Spinal cord (tissue), 10 donors: ENCODE results near the gene MRGPRD. TPM values are rescaled to one million over a fixed set of nuclear protein-coding genes. Genes with fewer than 3 reads are reported as not detected.

Experiments
- DNase-seq, 6 donors: peaks; one replicate each; pipeline versions ENCODE4 v3.0.0 to v3.0.0-alpha.2; 2013 to 2015; ENCODE audit warnings: low spot score in 6 of 6, low read depth in 4 of 6
- H3K27ac ChIP-seq: one replicate; pipeline ENCODE4 v1.5.1; 2013; ENCODE audit warnings: low read depth, low read length, control low read depth
- H3K27me3 ChIP-seq: one replicate; pipeline ENCODE4 v1.6.1; 2013; ENCODE audit warnings: low read length; ENCODE audit not compliant: control insufficient read depth, insufficient read depth
- H3K36me3 ChIP-seq: one replicate; pipeline ENCODE4 v1.6.1; 2013; ENCODE audit warnings: low read length; ENCODE audit not compliant: control insufficient read depth, insufficient read depth
- H3K4me1 ChIP-seq: one replicate; pipeline ENCODE4 v1.6.1; 2013; ENCODE audit warnings: low read length; ENCODE audit not compliant: control insufficient read depth, insufficient read depth
- H3K4me3 ChIP-seq: one replicate; pipeline ENCODE4 v1.5.1; 2013; ENCODE audit warnings: low read depth, low read length, control low read depth
- H3K9me3 ChIP-seq: one replicate; pipeline ENCODE4 v1.6.1; 2013; ENCODE audit warnings: low read length; ENCODE audit not compliant: control insufficient read depth, insufficient read depth
- WGBS: methylation state at CpG from one replicate; pipeline ENCODE4 v1.1.5; 2013; ENCODE audit warnings: missing lambda C conversion rate; ENCODE audit not compliant: insufficient coverage; 5-methylcytosine and 5-hydroxymethylcytosine counted together
- long read RNA-seq, 4 donors: transcript quantifications; one replicate each; lab custom pipeline, GENCODE V29; 2026
- polyA plus RNA-seq, 2 donors: library from polyadenylated mRNA; unstranded; fragments of 120-200 nt; gene quantifications; one replicate each; pipeline ENCODE4 v1.2.1, GENCODE V29; 2013; ENCODE audit not compliant: insufficient read length in 2 of 2
- total RNA-seq, 2 donors: library from RNA; depleted of rRNA in 1 of 2; stranded (reverse); fragments of 120-200 nt in 1 of 2; fragments of >200 nt in 1 of 2; gene quantifications; one replicate each; pipeline versions ENCODE4 v1.2.3 to v1.2.4, GENCODE V29; 2013 to 2014
- donor health status: healthy.

The MRGPRD gene, protein sequence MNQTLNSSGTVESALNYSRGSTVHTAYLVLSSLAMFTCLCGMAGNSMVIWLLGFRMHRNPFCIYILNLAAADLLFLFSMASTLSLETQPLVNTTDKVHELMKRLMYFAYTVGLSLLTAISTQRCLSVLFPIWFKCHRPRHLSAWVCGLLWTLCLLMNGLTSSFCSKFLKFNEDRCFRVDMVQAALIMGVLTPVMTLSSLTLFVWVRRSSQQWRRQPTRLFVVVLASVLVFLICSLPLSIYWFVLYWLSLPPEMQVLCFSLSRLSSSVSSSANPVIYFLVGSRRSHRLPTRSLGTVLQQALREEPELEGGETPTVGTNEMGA
- total RNA-seq: under 1 TPM in 1 of 2 donors, not detected in 1; 0.89 TPM
- not detected for polyA plus RNA-seq
- long read RNA-seq, donor 1: 0 reads
- long read RNA-seq, donor 2: 0 reads
- long read RNA-seq, donor 3: 0 reads
- long read RNA-seq, donor 4: 0 reads

GRCh38 chr11:68980776-68981065 lies at the start of gene MRGPRD:
Gene MRGPRD, minus strand, starts transcription at chr11:68980986. Its CDS starts 0 bp downstream, at chr11:68980986.
- no peak for DNase-seq
- no peak within 1 kb of the TSS for H3K27ac ChIP-seq
- WGBS: 88% methylated on average over 8 of the region's 8 CpGs
- H3K4me3 ChIP-seq: no peak within 1 kb of the TSS
- no peaks in the 10 kb centered on the region for H3K36me3 ChIP-seq
- H3K27me3 ChIP-seq: no peaks in the 10 kb centered on the region
- H3K9me3 ChIP-seq: peaks cover 5% of the 10 kb centered on the region
- peaks cover 17% of the 10 kb centered on the region for H3K4me1 ChIP-seq

GRCh38 chr11:69030301-69030700 lies 49.5 kb upstream of the MRGPRD start:
- no peaks in the 10 kb centered on the region for H3K27me3 ChIP-seq
- peaks cover 16% of the 10 kb centered on the region for H3K4me1 ChIP-seq
- no peak overlapping the region for H3K27ac ChIP-seq
- WGBS: 86% methylated on average over 3 of the region's 6 CpGs
- no peaks in the 10 kb centered on the region for H3K36me3 ChIP-seq
- no peaks in the 10 kb centered on the region for H3K9me3 ChIP-seq
- DNase-seq: no peak
- H3K4me3 ChIP-seq: no peak overlapping the region

DNA sequence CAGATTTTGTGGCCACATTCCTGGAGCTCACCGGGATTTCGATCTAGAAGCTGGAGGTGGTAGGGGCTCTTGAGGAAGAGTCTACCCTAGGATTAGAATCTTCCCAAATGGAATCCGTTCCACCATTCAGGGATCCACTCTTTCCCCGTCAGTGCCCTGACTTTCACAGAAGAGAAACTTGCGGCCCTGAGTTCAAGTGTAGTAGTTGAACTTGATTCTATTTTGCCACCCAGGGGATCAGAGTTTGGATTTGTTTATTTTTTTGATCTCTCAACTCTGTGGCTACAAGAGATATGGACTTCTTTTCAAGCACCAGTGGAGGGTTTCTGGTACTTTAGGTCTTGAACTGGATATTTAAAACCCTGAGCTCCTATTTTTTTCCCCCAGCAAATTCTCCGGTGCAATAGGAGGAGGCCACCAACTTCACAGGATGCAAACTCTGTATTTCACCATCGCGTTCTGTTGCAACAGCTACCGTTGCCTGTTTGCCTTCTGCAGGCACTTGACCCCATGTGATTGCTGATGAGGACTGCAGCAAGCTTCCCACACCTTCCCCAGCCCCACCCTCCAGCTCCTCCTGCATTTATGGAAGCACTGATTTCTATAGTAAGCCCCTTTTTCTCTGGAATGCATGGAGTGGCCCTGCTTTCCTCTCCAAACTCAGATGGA lies 47.1 kb upstream of the MRGPRD start:
- Histone ChIP-seq H3K27me3 (no peaks in the 10 kb centered on the region), H3K4me1 (no peaks in the 10 kb centered on the region), H3K27ac (no peak overlapping the region), H3K9me3 (no peaks in the 10 kb centered on the region), H3K36me3 (no peaks in the 10 kb centered on the region), H3K4me3 (no peak overlapping the region)
- no peak for DNase-seq
- 79% methylated on average over 6 of the region's 9 CpGs for WGBS

DNA sequence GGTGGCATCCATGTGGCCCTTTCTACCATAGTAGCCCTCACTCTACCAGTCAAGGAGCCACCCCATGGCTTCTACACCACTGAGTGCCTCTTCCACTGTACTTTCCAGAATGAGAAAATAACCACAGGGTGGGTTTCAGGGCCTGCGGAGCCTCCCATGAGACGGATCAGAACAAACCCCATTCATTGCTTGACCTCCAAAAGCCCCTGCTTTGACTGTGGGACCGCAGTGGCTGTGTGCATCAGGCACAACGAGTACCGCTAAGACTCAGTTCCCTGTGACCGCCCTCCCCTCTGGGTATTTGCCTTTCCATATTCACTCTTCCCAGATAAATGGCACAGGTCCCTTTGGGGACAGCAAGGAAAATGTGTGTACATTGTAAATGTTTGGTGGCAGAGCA lies 43.7 kb upstream of the MRGPRD start:
- Histone ChIP-seq H3K4me3 (no peak overlapping the region), H3K27ac (no peak overlapping the region), H3K9me3 (no peaks in the 10 kb centered on the region), H3K36me3 (no peaks in the 10 kb centered on the region), H3K4me1 (no peaks in the 10 kb centered on the region), H3K27me3 (no peaks in the 10 kb centered on the region)
- no peak for DNase-seq
- WGBS: 75% methylated on average over 5 of the region's 6 CpGs

DNA sequence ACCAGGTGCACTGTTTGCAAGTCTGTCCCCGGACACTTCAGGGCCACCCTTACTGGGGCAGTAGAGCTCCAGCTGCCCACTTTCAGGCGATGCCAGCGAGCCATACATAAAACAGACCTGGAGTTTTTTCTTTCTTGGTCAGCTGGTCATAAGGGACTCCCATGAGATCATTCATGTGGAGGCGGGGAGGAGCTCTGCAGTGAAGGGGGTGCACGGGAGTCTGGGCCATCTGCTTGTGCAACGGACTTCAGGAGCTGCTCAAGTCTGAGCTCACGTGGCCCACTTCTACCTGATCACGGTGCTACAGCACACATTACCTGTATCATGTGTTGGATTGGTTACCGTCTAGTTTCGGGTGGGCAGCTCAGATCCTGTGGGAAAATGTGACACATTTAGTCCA lies 41.5 kb upstream of the MRGPRD start:
- Histone ChIP-seq H3K4me3 (no peak overlapping the region), H3K27ac (no peak overlapping the region), H3K9me3 (no peaks in the 10 kb centered on the region), H3K27me3 (no peaks in the 10 kb centered on the region), H3K4me1 (no peaks in the 10 kb centered on the region), H3K36me3 (no peaks in the 10 kb centered on the region)
- DNase-seq: no peak
- 87% methylated on average over 8 of the region's 10 CpGs for WGBS

DNA sequence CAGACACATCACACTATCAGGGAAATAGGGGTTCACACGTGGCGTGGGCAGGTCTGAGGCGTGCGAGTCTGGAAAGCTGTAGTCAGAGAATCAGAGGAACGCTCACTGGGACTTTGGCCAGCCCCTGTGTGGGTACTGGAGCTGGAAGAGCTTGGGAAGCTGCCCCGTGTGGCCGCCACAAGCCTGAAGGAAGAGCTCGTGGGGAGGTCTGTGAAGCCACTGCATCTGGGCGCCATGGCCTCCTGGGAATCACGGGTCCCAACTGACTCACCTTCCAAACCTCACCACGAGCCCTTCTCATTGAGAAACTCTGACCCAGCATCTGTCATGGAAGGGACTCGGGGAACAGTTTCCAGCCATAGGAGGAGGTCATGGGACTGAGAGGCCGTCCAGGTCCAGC lies 38.1 kb upstream of the MRGPRD start:
- Histone ChIP-seq H3K9me3 (no peaks in the 10 kb centered on the region), H3K27me3 (peaks cover 7% of the 10 kb centered on the region), H3K36me3 (no peaks in the 10 kb centered on the region), H3K27ac (no peak overlapping the region), H3K4me3 (no peak overlapping the region), H3K4me1 (peaks cover 11% of the 10 kb centered on the region)
- 74% methylated on average over 3 of the region's 13 CpGs for WGBS
- no peak for DNase-seq

DNA sequence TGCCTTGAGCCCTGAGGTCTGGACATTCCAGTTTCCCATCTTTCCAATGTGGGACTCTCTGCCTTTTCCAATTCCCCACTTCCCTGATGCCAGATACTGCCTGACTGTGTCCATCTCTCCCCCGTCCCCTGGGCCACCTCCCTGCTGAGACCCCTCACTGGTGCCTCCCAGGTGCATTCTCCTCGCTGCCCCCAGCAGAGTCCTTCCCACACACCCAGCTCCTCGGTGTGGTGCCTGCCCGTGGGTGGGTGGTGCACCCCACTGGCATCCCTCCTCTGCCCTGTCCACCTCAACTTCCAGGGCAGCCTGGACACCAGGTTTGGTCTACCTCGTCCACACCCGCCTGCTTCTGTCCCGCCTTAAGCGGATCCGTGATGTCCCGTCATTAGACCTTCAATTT lies 37.2 kb upstream of the MRGPRD start:
- H3K27ac ChIP-seq: no peak overlapping the region
- WGBS: 86% methylated on average over 10 of the region's 10 CpGs

GRCh38 chr11:69014898-69015549 lies 34.2 kb upstream of the MRGPRD start:
- no peak overlapping the region for H3K4me3 ChIP-seq
- peaks cover 39% of the 10 kb centered on the region for H3K27me3 ChIP-seq
- no peak for DNase-seq
- H3K27ac ChIP-seq: peak overlapping the region; percentile 64
- peaks cover 50% of the 10 kb centered on the region for H3K4me1 ChIP-seq
- no peaks in the 10 kb centered on the region for H3K9me3 ChIP-seq
- 72% methylated on average over 8 of the region's 9 CpGs for WGBS
- H3K36me3 ChIP-seq: no peaks in the 10 kb centered on the region

More for the DNA sequence above, 37.2 kb upstream of the MRGPRD start:
- H3K36me3 ChIP-seq: no peaks in the 10 kb centered on the region
- no peaks in the 10 kb centered on the region for H3K9me3 ChIP-seq
- H3K27me3 ChIP-seq: peaks cover 16% of the 10 kb centered on the region
- H3K4me1 ChIP-seq: peaks cover 21% of the 10 kb centered on the region
- H3K4me3 ChIP-seq: no peak overlapping the region
- no peak for DNase-seq

DNA sequence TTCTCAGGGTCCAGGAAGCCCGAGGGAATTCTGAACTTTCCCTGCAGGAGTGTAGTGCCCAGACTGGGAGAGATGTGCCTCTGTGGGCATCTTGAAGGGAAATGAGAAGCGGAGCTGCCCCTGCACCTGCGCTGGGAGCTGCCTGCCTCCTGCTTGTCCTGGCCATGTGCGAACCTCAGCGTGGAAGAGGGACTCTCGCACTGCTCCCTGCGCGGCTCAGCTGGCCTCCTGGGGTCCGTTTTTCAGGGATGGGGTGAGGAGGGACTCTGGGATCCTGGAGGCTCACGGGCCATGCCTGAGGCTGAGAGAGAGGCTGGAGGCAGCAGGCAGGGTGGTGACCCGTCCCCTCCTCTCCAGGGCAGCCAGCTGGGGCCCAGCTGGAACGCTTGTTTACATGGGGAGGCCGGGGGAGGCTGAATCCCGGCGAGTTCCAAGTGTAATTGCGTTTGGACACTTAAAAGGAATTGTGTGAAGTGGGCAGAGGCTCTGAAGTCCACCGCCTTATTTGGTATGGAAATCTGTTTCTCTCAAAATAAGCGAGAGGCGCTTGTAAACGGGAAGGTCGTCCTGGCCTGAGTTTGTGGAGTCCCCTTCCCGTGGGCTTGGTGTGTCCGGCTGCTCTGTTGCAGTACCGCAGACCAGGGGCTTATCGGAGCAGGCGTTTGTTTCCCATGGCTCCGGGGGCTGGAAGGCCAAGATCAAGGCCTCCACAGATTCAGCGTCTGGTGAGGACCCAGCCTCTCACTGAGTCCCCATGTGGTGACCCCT lies 33.5 kb upstream of the MRGPRD start:
- peak in 1 of 6 donors; percentile 55 for DNase-seq
- 35% methylated on average over 27 of the region's 28 CpGs for WGBS
- Histone ChIP-seq H3K27ac (peak overlapping the region; percentile 70), H3K9me3 (no peaks in the 10 kb centered on the region), H3K4me3 (no peak overlapping the region), H3K27me3 (peaks cover 39% of the 10 kb centered on the region), H3K4me1 (peaks cover 57% of the 10 kb centered on the region), H3K36me3 (no peaks in the 10 kb centered on the region)
